A673 (cell line): ENCODE measurements around the gene MYCBPAP. TPM values are rescaled to one million over a fixed set of nuclear protein-coding genes. Genes with fewer than 3 reads are reported as not detected.

ENCODE experiments used
- BruUV-seq: library from RNA; stranded (reverse); fragments of 400-500 nt; replicated peaks from 2 replicates; lab custom pipeline; 2021; lab: Mats Ljungman, UMichigan
- CTCF ChIA-PET: fragments of 300-600 bp; sonication (Branson Sonifier 250); formaldehyde crosslinking; loops from one replicate; lab custom pipeline; 2022; ENCODE audit warnings: antibody characterized with exemption; lab: Charles Lee
- POLR2A ChIA-PET: fragments of 300-600 bp; sonication (Branson Sonifier 250); formaldehyde crosslinking; loops from one replicate; lab custom pipeline; 2022; ENCODE audit warnings: antibody characterized with exemption; ENCODE audit not compliant: low non-redundant PET; lab: Charles Lee
- DNase-seq: peaks from one replicate; pipeline ENCODE4 v3.0.0-alpha.2; 2015; ENCODE audit warnings: low spot score
- H3K27ac ChIP-seq: fragments of 200-600 bp; sonication (generic); 2 replicates; pipeline ENCODE4 v1.5.1; 2016; ENCODE audit warnings: mixed run types, low read depth, mild to moderate bottlenecking, mixed read lengths, antibody characterized with exemption, low read length; ENCODE audit not compliant: poor library complexity, severe bottlenecking
- H3K27me3 ChIP-seq: fragments of 200-600 bp; sonication (generic); replicated peaks from 2 replicates; pipeline ENCODE4 v1.6.1; 2017; ENCODE audit warnings: mixed run types, low read depth, mild to moderate bottlenecking, mixed read lengths, antibody characterized with exemption, low read length; ENCODE audit not compliant: insufficient read depth, poor library complexity
- H3K36me3 ChIP-seq: fragments of 200-600 bp; sonication (generic); 2 replicates; pipeline ENCODE4 v1.6.1; 2016; ENCODE audit warnings: mixed run types, mild to moderate bottlenecking, mixed read lengths, antibody characterized with exemption, low read length; ENCODE audit not compliant: insufficient read depth, poor library complexity, severe bottlenecking
- H3K4me1 ChIP-seq: fragments of 200-600 bp; sonication (generic); 2 replicates; pipeline ENCODE4 v1.6.1; 2017; ENCODE audit warnings: mixed run types, mild to moderate bottlenecking, mixed read lengths, antibody characterized with exemption, low read length; ENCODE audit not compliant: insufficient read depth, poor library complexity, severe bottlenecking
- H3K4me3 ChIP-seq: fragments of 200-600 bp; sonication (generic); 2 replicates; pipeline ENCODE4 v1.5.1; 2016; ENCODE audit warnings: low read depth, mixed run types, mild to moderate bottlenecking, mixed read lengths, low read length; ENCODE audit not compliant: poor library complexity, severe bottlenecking
- H3K9me3 ChIP-seq: fragments of 200-600 bp; sonication (generic); 2 replicates; pipeline ENCODE4 v1.6.1; 2016; ENCODE audit warnings: mixed run types, low read depth, mild to moderate bottlenecking, mixed read lengths, antibody characterized with exemption, low read length; ENCODE audit not compliant: poor library complexity, severe bottlenecking
- CTCF ChIP-seq: fragments of 300-800, 200-600 bp; sonication (generic); conservative IDR thresholded peaks from 2 replicates; pipeline ENCODE4 v1.5.1; 2017; ENCODE audit warnings: low read depth, mild to moderate bottlenecking, antibody characterized with exemption, low read length, moderate library complexity, mixed read lengths
- EZH2 ChIP-seq: fragments of 200-600 bp; sonication (generic); IDR thresholded peaks from 2 replicates; pipeline ENCODE4 v1.6.1; 2017; ENCODE audit warnings: borderline replicate concordance, low read depth, mild to moderate bottlenecking, mixed read lengths, antibody characterized with exemption, low read length; ENCODE audit not compliant: poor library complexity, severe bottlenecking
- intact Hi-C: fragments of 100-400 bp; cut with micrococcal nuclease; formaldehyde crosslinking; loops from one replicate; pipeline ENCODE4 v1.10.0; 2022; ENCODE audit not compliant: unreplicated experiment
- total RNA-seq: library from RNA; stranded (reverse); gene quantifications from 2 replicates; pipeline ENCODE4 v1.2.3, GENCODE V29; 2021

Gene MYCBPAP
- total RNA-seq, 1 experiment from 2014 or later: 0.92 TPM

DNA sequence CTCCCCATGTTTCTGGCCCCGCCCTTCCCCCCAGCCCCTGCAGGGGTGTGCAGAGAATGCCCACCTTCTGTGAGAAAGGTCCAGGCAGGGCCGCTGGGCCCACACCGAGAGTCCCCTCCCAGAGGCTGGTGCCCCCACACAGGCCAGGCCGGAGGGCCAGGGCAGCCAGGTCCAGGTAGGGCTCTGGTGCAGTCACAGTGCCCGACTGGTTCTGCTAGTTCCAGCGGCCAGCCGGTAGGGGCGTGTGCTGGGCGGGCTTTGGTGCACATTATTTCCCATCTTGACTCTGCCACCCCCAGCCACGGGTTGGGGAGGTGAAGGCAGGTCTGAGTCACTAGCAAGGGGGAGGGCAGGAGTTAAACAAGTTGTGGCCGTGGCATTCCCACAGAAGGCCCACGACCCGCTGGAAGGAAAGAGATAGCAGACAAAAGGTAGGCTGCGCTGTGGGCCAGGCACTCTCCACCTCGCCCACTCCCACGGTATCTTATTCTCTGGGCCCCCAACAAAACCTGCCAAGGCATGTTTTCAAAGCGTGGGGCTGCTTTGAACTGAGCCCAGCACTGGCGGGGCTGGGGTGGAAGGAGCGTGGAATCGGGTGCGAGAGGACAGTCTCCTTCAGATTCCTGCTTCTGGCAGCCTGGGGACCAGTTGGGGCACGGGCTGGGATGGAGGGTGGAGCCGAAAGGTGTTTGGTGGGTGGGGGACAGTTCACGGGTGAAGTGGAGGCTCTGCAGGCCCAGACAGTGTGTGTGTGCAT is 26.2 kb downstream of the MYCBPAP start:
- Histone ChIP-seq H3K27me3 (peaks cover 10% of the 10 kb centered on the region), H3K27ac (no peak overlapping the region), H3K4me3 (no peak overlapping the region), H3K36me3 (no peaks in the 10 kb centered on the region), H3K9me3 (no peaks in the 10 kb centered on the region), H3K4me1 (peaks cover 8% of the 10 kb centered on the region)
- no TSS peak for BruUV-seq
- DNase-seq: no peak
- POLR2A ChIA-PET: no interaction called here
- intact Hi-C loops: no loop called here
- no peak for TF ChIP-seq CTCF
- CTCF ChIA-PET: no interaction called here

GRCh38 chr17:50534979-50535326 is 26.7 kb downstream of the MYCBPAP start:
- Histone ChIP-seq H3K27ac (no peak overlapping the region), H3K4me1 (peaks cover 8% of the 10 kb centered on the region), H3K27me3 (peaks cover 10% of the 10 kb centered on the region), H3K9me3 (no peaks in the 10 kb centered on the region), H3K4me3 (no peak overlapping the region), H3K36me3 (no peaks in the 10 kb centered on the region)
- no peak for DNase-seq
- ChIA-PET CTCF (no interaction called here), POLR2A (interaction anchor here (0.6 kb wide), 1 partner anchor 228 kb away, joined by 3 read pairs; no protein-coding TSS in a partner anchor)
- BruUV-seq: no TSS peak
- no peak for TF ChIP-seq EZH2
- no peak for TF ChIP-seq CTCF
- intact Hi-C loops: no loop called here

DNA sequence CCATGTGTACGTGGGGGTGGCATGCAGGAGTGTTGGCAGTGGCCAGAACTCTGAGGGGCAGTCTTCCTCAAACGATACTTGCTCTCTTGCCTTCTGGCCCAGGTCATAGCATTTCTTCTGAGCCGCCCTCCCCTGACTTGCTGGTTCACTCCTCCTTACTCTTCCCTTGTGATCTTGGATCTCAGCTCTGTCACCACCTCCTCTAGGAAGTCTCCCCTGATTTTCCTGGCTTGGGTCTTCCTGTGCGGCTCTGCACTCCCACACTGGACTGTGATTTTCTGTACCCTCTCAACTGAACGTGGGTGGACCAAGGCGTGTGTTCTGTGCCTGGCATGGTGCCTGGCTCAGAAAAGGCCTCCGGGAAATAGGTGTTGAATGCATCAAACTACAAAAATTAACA is 27.2 kb downstream of the MYCBPAP start:
- no peak for DNase-seq
- Histone ChIP-seq H3K36me3 (no peaks in the 10 kb centered on the region), H3K27me3 (peaks cover 10% of the 10 kb centered on the region), H3K9me3 (no peaks in the 10 kb centered on the region), H3K4me3 (no peak overlapping the region), H3K27ac (no peak overlapping the region), H3K4me1 (peaks cover 8% of the 10 kb centered on the region)
- CTCF ChIA-PET: no interaction called here
- no TSS peak for BruUV-seq
- intact Hi-C loops: no loop called here
- POLR2A ChIA-PET: interaction anchor here (0.6 kb wide), 1 partner anchor 228 kb away, joined by 3 read pairs; no protein-coding TSS in a partner anchor
- TF ChIP-seq EZH2 (no peak), CTCF (no peak)
